Prostate gland (tissue), 2 donors: ENCODE measurements around the gene SLC25A43. TPM values are rescaled to one million over a fixed set of nuclear protein-coding genes. Genes with fewer than 3 reads are reported as not detected.
"Not testable (repeated sequence)": the region's sequence is repeated elsewhere in the genome, so short reads cannot be mapped to it uniquely, and the experiment has no call there.

ENCODE experiments used
- DNase-seq: peaks from one replicate; pipeline ENCODE4 v3.0.0-alpha.2; 2019; ENCODE audit warnings: low spot score
- H3K27ac ChIP-seq, 2 donors: fragments of 200-600 bp; sonication (generic); 2 replicates each; pipeline ENCODE4 v1.5.1; 2017 to 2019
- H3K27me3 ChIP-seq: fragments of 200-600 bp; sonication (generic); replicated peaks from 2 replicates; pipeline ENCODE4 v1.5.1; 2019; ENCODE audit not compliant: insufficient read depth
- H3K36me3 ChIP-seq, 2 donors: fragments of 200-600 bp; sonication (generic); 1 replicate in 1 of 2; 2 replicates in 1 of 2; pipeline versions ENCODE4 v1.5.1 to v1.8.1; 2017 to 2019
- H3K4me1 ChIP-seq: fragments of 200-600 bp; sonication (generic); replicated peaks from 2 replicates; pipeline ENCODE4 v1.5.1; 2019
- H3K4me3 ChIP-seq, 2 donors: fragments of 200-600 bp; sonication (generic); 2 replicates each; pipeline ENCODE4 v1.5.1; 2017 to 2019
- H3K9me3 ChIP-seq: fragments of 200-600 bp; sonication (generic); 2 replicates; pipeline ENCODE4 v1.5.1; 2017
- CTCF ChIP-seq, 4 experiments: fragments of 200-600 bp in 2 of 4; fragments of 450-650 bp in 2 of 4; sonication (generic) in 2 of 4; IDR thresholded peaks; 1 replicate in 3 of 4; 2 replicates in 1 of 4; pipeline ENCODE4 v1.5.1; 2016 to 2019; ENCODE audit warnings: antibody characterized with exemption in 4 of 4, mild to moderate bottlenecking in 2 of 4, moderate library complexity in 2 of 4
- POLR2A ChIP-seq: fragments of 450-650 bp; IDR thresholded peaks from one replicate; pipeline ENCODE4 v1.6.1; 2016; ENCODE audit warnings: antibody characterized with exemption, mild to moderate bottlenecking
- POLR2AphosphoS5 ChIP-seq: sonication (generic); formaldehyde crosslinking; IDR thresholded peaks from one replicate; pipeline ENCODE4 v1.6.1; 2017; ENCODE audit warnings: antibody characterized with exemption
- WGBS: methylation state at CpG from one replicate; pipeline ENCODE4 v1.1.5; 2018; 5-methylcytosine and 5-hydroxymethylcytosine counted together
- intact Hi-C: fragments of 100-400 bp; cut with DNase I; formaldehyde crosslinking; loops from one replicate; pipeline ENCODE4 v1.14.2; 2022
- total RNA-seq, 2 donors: library from RNA; depleted of rRNA; stranded (reverse); fragments of >200 nt; gene quantifications; one replicate each; pipeline ENCODE4 v1.1.0, GENCODE V29; 2016

SLC25A43 gene
- total RNA-seq, 2 donors from 2014 or later: 7.4 to 15.3 TPM

- Histone ChIP-seq H3K27ac (no peak overlapping the region), H3K36me3 (no peaks in the 10 kb centered on the region), H3K4me3 (no peak overlapping the region), H3K9me3 (no peaks in the 10 kb centered on the region), H3K4me1 (no peaks in the 10 kb centered on the region), H3K27me3 (no peaks in the 10 kb centered on the region)
- no peak for DNase-seq
- 71% methylated on average over 6 of the region's 9 CpGs for WGBS
- TF ChIP-seq POLR2A: no peak
- intact Hi-C loops: no loop called here
Measured at GRCh38 chrX:119427024-119427794, 28.1 kb downstream of the SLC25A43 start.

DNA sequence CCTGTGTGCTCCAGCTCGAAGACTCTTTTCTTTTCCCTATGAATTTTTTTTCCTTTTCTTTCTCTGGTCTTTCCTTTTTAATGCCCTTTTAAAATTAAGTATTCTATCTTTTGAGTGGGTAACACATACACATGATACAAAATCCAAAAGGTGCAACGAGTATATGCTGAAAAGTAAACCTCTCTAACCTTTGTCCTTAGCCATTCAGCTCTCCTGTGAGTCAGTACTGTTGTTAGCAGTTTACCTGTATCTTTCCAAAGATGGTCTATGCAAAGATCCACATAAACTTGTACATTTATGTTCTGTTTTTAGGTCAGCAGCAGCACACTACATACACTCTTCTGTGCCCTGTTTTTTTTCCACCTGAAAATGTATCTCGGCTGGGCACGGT, 28.7 kb downstream of the SLC25A43 start:
- Histone ChIP-seq H3K36me3 (no peaks in the 10 kb centered on the region), H3K27ac (no peak overlapping the region), H3K4me1 (no peaks in the 10 kb centered on the region), H3K9me3 (no peaks in the 10 kb centered on the region), H3K4me3 (no peak overlapping the region), H3K27me3 (no peaks in the 10 kb centered on the region)
- DNase-seq: no peak
- intact Hi-C loops: no loop called here
- 89% methylated on average over 4 of the region's 4 CpGs for WGBS
- TF ChIP-seq POLR2A: no peak
- TF ChIP-seq POLR2AphosphoS5: no peak
- no peak for TF ChIP-seq CTCF (IDR thresholded peaks at IDR 0.05)

- no peaks in the 10 kb centered on the region for H3K36me3 ChIP-seq
- 66% methylated on average over 3 of the region's 4 CpGs for WGBS
- H3K9me3 ChIP-seq: no peaks in the 10 kb centered on the region
- no peak for DNase-seq
- no peak overlapping the region for H3K27ac ChIP-seq
- no peaks in the 10 kb centered on the region for H3K27me3 ChIP-seq
- H3K4me1 ChIP-seq: no peaks in the 10 kb centered on the region
- no peak overlapping the region for H3K4me3 ChIP-seq
- intact Hi-C loops: no loop called here
- TF ChIP-seq POLR2A (no peak), POLR2AphosphoS5 (no peak), CTCF (IDR thresholded peaks at IDR 0.05) (no peak)
Measured at GRCh38 chrX:119429471-119429870, 30.3 kb downstream of the SLC25A43 start.

- H3K27ac ChIP-seq, intact Hi-C loops, H3K4me3 ChIP-seq, H3K27me3 ChIP-seq, H3K4me1 ChIP-seq, DNase-seq, H3K9me3 ChIP-seq, H3K36me3 ChIP-seq: not testable (repeated sequence)
- 86% methylated on average over 5 of the region's 17 CpGs for WGBS
Measured at GRCh38 chrX:119441295-119441694, 42.2 kb downstream of the SLC25A43 start.

- Histone ChIP-seq H3K4me3 (no peak overlapping the region), H3K9me3 (no peaks in the 10 kb centered on the region), H3K27ac (no peak overlapping the region), H3K27me3 (no peaks in the 10 kb centered on the region), H3K36me3 (no peaks in the 10 kb centered on the region), H3K4me1 (no peaks in the 10 kb centered on the region)
- no peak for DNase-seq
- intact Hi-C loops: no loop called here
- 76% methylated on average over 2 of the region's 2 CpGs for WGBS
- no peak for TF ChIP-seq POLR2A
- no peak for TF ChIP-seq CTCF (IDR thresholded peaks at IDR 0.05)
- no peak for TF ChIP-seq POLR2AphosphoS5
Measured at GRCh38 chrX:119442286-119442685, 43.1 kb downstream of the SLC25A43 start.

DNA sequence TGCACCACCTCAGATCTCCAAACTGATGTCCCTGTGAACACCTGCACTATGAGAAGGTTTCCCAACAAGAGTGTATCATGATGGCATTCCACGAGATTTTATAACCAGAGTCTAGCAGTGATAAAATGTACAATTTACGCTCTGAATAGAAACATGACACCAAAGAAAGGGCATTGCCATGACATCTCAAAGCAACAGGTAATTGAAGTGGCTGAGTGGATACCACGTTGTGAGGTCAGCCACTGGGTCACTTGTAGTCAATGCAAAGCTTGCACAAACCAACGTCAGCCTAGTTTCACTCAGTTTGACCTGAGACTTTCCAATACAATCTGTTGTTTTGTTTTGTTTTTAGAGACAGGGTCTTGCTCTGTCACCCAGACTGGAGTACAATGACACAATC, 54.1 kb downstream of the SLC25A43 start:
- Histone ChIP-seq H3K27ac (no peak overlapping the region), H3K36me3 (no peaks in the 10 kb centered on the region), H3K4me1 (no peaks in the 10 kb centered on the region), H3K4me3 (no peak overlapping the region), H3K9me3 (no peaks in the 10 kb centered on the region), H3K27me3 (no peaks in the 10 kb centered on the region)
- WGBS: 41% methylated on average over 4 of the region's 4 CpGs
- intact Hi-C loops: no loop called here
- no peak for TF ChIP-seq POLR2AphosphoS5
- TF ChIP-seq CTCF (IDR thresholded peaks at IDR 0.05): no peak
- no peak for TF ChIP-seq POLR2A
- no peak for DNase-seq
